Activated naive CD8-positive, alpha-beta T cell treated with anti-CD3 and anti-CD28 coated beads, Interleukin-2, amount 50 U/mL, for 24 hours (primary cell): Measurements from ENCODE around the gene SAFB.

Experiments
- ATAC-seq: fragments of 150-1000 bp; cut with Tn5 transposase; one replicate; pipeline ENCODE4 v1.10.0; 2021
- DNase-seq: peaks from one replicate; pipeline ENCODE4 v3.0.0; 2021
- H3K27ac Mint-ChIP-seq: one replicate; pipeline ENCODE4 v1.8.0; 2021; ENCODE audit warnings: mild to moderate bottlenecking, mixed read lengths
- H3K27me3 Mint-ChIP-seq: one replicate; pipeline ENCODE4 v1.8.0; 2021; ENCODE audit warnings: mixed read lengths
- H3K36me3 Mint-ChIP-seq: one replicate; pipeline ENCODE4 v1.8.0; 2021; ENCODE audit warnings: low read depth, mixed read lengths
- H3K4me1 Mint-ChIP-seq: one replicate; pipeline ENCODE4 v1.8.0; 2021; ENCODE audit warnings: mixed read lengths
- H3K4me3 Mint-ChIP-seq: one replicate; pipeline ENCODE4 v1.8.0; 2021; ENCODE audit warnings: mild to moderate bottlenecking, moderate library complexity, mixed read lengths
- H3K9me3 Mint-ChIP-seq: one replicate; pipeline ENCODE4 v1.8.0; 2021; ENCODE audit warnings: mixed read lengths

The SAFB gene

GRCh38 chr19:5609881-5610448, 12.9 kb upstream of the SAFB start:
- H3K27ac Mint-ChIP-seq, result no peak overlapping the region
- no peaks in the 10 kb centered on the region for H3K9me3 Mint-ChIP-seq
- H3K36me3 Mint-ChIP-seq, result peaks cover 66% of the 10 kb centered on the region
- peaks cover 8% of the 10 kb centered on the region for H3K4me1 Mint-ChIP-seq
- no peak overlapping the region for H3K4me3 Mint-ChIP-seq
- H3K27me3 Mint-ChIP-seq, result no peaks in the 10 kb centered on the region
- no peak for DNase-seq
- no peak for ATAC-seq

- DNase-seq (no peak), ATAC-seq (no peak)
- H3K4me1 Mint-ChIP-seq, result peaks cover 5% of the 10 kb centered on the region
- H3K4me3 Mint-ChIP-seq, result no peak overlapping the region
- no peaks in the 10 kb centered on the region for H3K27me3 Mint-ChIP-seq
- no peaks in the 10 kb centered on the region for H3K9me3 Mint-ChIP-seq
- no peak overlapping the region for H3K27ac Mint-ChIP-seq
- peaks cover 68% of the 10 kb centered on the region for H3K36me3 Mint-ChIP-seq
Measured at GRCh38 chr19:5612891-5613865, 9.7 kb upstream of the SAFB start.

GRCh38 chr19:5615756-5616327, 7.0 kb upstream of the SAFB start:
- Mint-ChIP-seq H3K9me3 (no peaks in the 10 kb centered on the region), H3K27me3 (no peaks in the 10 kb centered on the region), H3K4me3 (no peak overlapping the region), H3K27ac (no peak overlapping the region), H3K36me3 (peaks cover 78% of the 10 kb centered on the region), H3K4me1 (peaks cover 31% of the 10 kb centered on the region)
- DNase-seq, result no peak
- no peak for ATAC-seq

- no peaks in the 10 kb centered on the region for H3K9me3 Mint-ChIP-seq
- no peaks in the 10 kb centered on the region for H3K27me3 Mint-ChIP-seq
- peaks cover 38% of the 10 kb centered on the region for H3K4me1 Mint-ChIP-seq
- no peak for ATAC-seq
- no peak overlapping the region for H3K4me3 Mint-ChIP-seq
- peaks cover 81% of the 10 kb centered on the region for H3K36me3 Mint-ChIP-seq
- no peak overlapping the region for H3K27ac Mint-ChIP-seq
- DNase-seq, result no peak
Measured at GRCh38 chr19:5617080-5617479, 5.8 kb upstream of the SAFB start.

- Mint-ChIP-seq H3K9me3 (no peaks in the 10 kb centered on the region), H3K36me3 (peaks cover 71% of the 10 kb centered on the region), H3K27me3 (peaks cover 3% of the 10 kb centered on the region), H3K4me1 (peaks cover 44% of the 10 kb centered on the region), H3K27ac (peak overlapping the region; percentile 15), H3K4me3 (no peak overlapping the region)
- ATAC-seq, result no peak
- DNase-seq, result no peak
Measured at GRCh38 chr19:5618591-5618990, 4.3 kb upstream of the SAFB start.

GRCh38 chr19:5619946-5620345, 2.9 kb upstream of the SAFB start:
- Mint-ChIP-seq H3K4me1 (peaks cover 47% of the 10 kb centered on the region), H3K4me3 (peak overlapping the region; percentile 100), H3K36me3 (peaks cover 73% of the 10 kb centered on the region), H3K27me3 (peaks cover 3% of the 10 kb centered on the region), H3K9me3 (no peaks in the 10 kb centered on the region), H3K27ac (peak overlapping the region; percentile 100)
- DNase-seq (no peak), ATAC-seq (no peak)

- peaks cover 3% of the 10 kb centered on the region for H3K27me3 Mint-ChIP-seq
- DNase-seq (no peak), ATAC-seq (no peak)
- peaks cover 62% of the 10 kb centered on the region for H3K4me1 Mint-ChIP-seq
- H3K36me3 Mint-ChIP-seq, result peaks cover 75% of the 10 kb centered on the region
- H3K4me3 Mint-ChIP-seq, result peak overlapping the region; percentile 100
- H3K9me3 Mint-ChIP-seq, result no peaks in the 10 kb centered on the region
- peak overlapping the region; percentile 100 for H3K27ac Mint-ChIP-seq
Measured at GRCh38 chr19:5621311-5621944, 1.5 kb upstream of the SAFB start.

GRCh38 chr19:5621945-5622464, 878 bp upstream of the SAFB start:
- peaks cover 75% of the 10 kb centered on the region for H3K36me3 Mint-ChIP-seq
- peaks cover 68% of the 10 kb centered on the region for H3K4me1 Mint-ChIP-seq
- H3K27ac Mint-ChIP-seq, result peak overlapping the region; percentile 100

GRCh38 chr19:5623397-5624017, 624 bp downstream of the SAFB start:
- Mint-ChIP-seq H3K4me3 (peak overlapping the region; percentile 100), H3K36me3 (peaks cover 73% of the 10 kb centered on the region), H3K27me3 (peaks cover 3% of the 10 kb centered on the region), H3K4me1 (peaks cover 77% of the 10 kb centered on the region), H3K9me3 (no peaks in the 10 kb centered on the region), H3K27ac (peak overlapping the region; percentile 100)
- DNase-seq, result peak; percentile 41
- ATAC-seq, result no peak

More at GRCh38 chr19:5621945-5622464, 878 bp upstream of the SAFB start:
- DNase-seq, result peak; percentile 38
- Mint-ChIP-seq H3K9me3 (no peaks in the 10 kb centered on the region), H3K27me3 (peaks cover 3% of the 10 kb centered on the region), H3K4me3 (peak overlapping the region; percentile 100)
- ATAC-seq, result no peak

- no peak for ATAC-seq
- peak; percentile 27 for DNase-seq
- Mint-ChIP-seq H3K4me3 (peak overlapping the region; percentile 100), H3K36me3 (peaks cover 73% of the 10 kb centered on the region), H3K4me1 (peaks cover 77% of the 10 kb centered on the region), H3K27ac (peak overlapping the region; percentile 100), H3K9me3 (no peaks in the 10 kb centered on the region), H3K27me3 (peaks cover 3% of the 10 kb centered on the region)
Measured at GRCh38 chr19:5624018-5624663, 1.3 kb downstream of the SAFB start.

- H3K4me1 Mint-ChIP-seq, result peaks cover 77% of the 10 kb centered on the region
- DNase-seq (no peak), ATAC-seq (no peak)
- H3K27ac Mint-ChIP-seq, result peak overlapping the region; percentile 100
- peak overlapping the region; percentile 100 for H3K4me3 Mint-ChIP-seq
- H3K36me3 Mint-ChIP-seq, result peaks cover 75% of the 10 kb centered on the region
- H3K27me3 Mint-ChIP-seq, result peaks cover 3% of the 10 kb centered on the region
- no peaks in the 10 kb centered on the region for H3K9me3 Mint-ChIP-seq
Measured at GRCh38 chr19:5624741-5625278, 1.9 kb downstream of the SAFB start.

GRCh38 chr19:5625641-5626040, 2.8 kb downstream of the SAFB start:
- no peak for ATAC-seq
- peak overlapping the region; percentile 100 for H3K4me3 Mint-ChIP-seq
- H3K27me3 Mint-ChIP-seq, result peaks cover 3% of the 10 kb centered on the region
- H3K9me3 Mint-ChIP-seq, result no peaks in the 10 kb centered on the region
- H3K27ac Mint-ChIP-seq, result peak overlapping the region; percentile 100
- peaks cover 74% of the 10 kb centered on the region for H3K4me1 Mint-ChIP-seq
- peaks cover 71% of the 10 kb centered on the region for H3K36me3 Mint-ChIP-seq
- no peak for DNase-seq

- Mint-ChIP-seq H3K4me3 (peak overlapping the region; percentile 30), H3K4me1 (peaks cover 80% of the 10 kb centered on the region), H3K9me3 (no peaks in the 10 kb centered on the region), H3K27ac (peak overlapping the region; percentile 58), H3K27me3 (peaks cover 3% of the 10 kb centered on the region), H3K36me3 (peaks cover 77% of the 10 kb centered on the region)
- ATAC-seq, result no peak
- peak; percentile 57 for DNase-seq
Measured at GRCh38 chr19:5627395-5627904, 4.6 kb downstream of the SAFB start.
